ENCODE measurements around the gene DIO1. TPM values are rescaled to one million over a fixed set of nuclear protein-coding genes. Genes with fewer than 3 reads are reported as not detected.

The DIO1 gene
- total and polyA plus RNA-seq, 9 of the 15 experiments (the other 6 are each of a cell fraction or from before 2014, with no cell fraction given): not detected

DNA sequence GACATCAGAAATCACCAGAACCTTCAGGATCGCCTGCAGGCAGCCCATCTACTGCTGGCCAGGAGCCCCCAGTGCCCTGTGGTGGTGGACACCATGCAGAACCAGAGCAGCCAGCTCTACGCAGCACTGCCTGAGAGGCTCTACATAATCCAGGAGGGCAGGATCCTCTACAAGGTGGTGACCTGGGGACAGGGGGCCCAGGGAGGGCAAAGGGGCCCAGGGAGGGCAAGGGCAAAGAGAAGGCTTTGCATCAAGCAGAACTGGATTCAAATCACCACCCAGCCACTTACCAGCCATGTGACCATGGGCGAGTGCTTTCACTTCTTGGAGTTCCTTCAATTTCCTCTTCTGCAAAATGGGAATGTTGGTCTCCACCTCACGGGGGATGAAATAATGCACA is 12.1 kb downstream of the DIO1 start (continued):
- TF ChIP-seq, protein P1, sequence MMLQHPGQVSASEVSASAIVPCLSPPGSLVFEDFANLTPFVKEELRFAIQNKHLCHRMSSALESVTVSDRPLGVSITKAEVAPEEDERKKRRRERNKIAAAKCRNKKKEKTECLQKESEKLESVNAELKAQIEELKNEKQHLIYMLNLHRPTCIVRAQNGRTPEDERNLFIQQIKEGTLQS (IDR thresholded peaks at IDR 0.05): no peak
- TF ChIP-seq, protein P1 (CRISPR knock-in tag; conservative IDR thresholded peaks at IDR 0.05): no peak
- no peak for TF ChIP-seq KAT8 (IDR thresholded peaks at IDR 0.05; ENCODE audit: low read depth)
- no peak for TF ChIP-seq SAFB (IDR thresholded peaks at IDR 0.05; ENCODE audit: borderline replicate concordance, low read depth, low read length)

DNA sequence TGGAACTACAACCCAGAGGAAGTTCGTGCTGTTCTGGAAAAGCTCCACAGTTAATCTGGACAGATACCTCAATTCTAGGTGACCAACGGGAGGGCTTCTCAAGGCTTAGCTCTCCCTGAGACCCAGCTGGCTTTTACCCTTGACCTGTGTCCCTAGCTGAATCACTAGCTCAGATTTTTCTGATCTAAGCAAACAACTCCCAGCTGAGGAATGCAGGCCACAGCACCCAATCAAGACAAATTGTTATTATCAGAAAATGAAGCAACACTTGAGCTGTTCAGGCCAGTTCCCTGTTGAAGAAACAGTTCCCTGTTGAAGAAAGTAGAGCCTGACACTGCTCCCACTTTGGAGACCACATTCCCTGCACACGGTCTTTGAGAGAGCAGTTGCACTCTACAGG is 16.0 kb downstream of the DIO1 start:
- no peak overlapping the region for H3K4me2 ChIP-seq (ENCODE audit: insufficient read depth, low read length)
- in situ Hi-C loops (cut with MboI) (no loop called here), intact Hi-C loops (cut with micrococcal nuclease) (no loop called here)
- ChIA-PET POLR2A (interaction anchor here (0.6 to 2.1 kb wide), 6 partner anchors 9 to 30 kb away, joined by 3 to 11 read pairs (median 4); partner anchors contain the start of gene DIO1), CTCF (ENCODE audit: low intra/inter-chr PET ratio) (no interaction called here)
- no peaks in the 10 kb centered on the region for H3K9me3 ChIP-seq (replicated peaks; ENCODE audit: control insufficient read depth, insufficient read depth, low read depth, low read length)
- TF ChIP-seq, protein P2, sequence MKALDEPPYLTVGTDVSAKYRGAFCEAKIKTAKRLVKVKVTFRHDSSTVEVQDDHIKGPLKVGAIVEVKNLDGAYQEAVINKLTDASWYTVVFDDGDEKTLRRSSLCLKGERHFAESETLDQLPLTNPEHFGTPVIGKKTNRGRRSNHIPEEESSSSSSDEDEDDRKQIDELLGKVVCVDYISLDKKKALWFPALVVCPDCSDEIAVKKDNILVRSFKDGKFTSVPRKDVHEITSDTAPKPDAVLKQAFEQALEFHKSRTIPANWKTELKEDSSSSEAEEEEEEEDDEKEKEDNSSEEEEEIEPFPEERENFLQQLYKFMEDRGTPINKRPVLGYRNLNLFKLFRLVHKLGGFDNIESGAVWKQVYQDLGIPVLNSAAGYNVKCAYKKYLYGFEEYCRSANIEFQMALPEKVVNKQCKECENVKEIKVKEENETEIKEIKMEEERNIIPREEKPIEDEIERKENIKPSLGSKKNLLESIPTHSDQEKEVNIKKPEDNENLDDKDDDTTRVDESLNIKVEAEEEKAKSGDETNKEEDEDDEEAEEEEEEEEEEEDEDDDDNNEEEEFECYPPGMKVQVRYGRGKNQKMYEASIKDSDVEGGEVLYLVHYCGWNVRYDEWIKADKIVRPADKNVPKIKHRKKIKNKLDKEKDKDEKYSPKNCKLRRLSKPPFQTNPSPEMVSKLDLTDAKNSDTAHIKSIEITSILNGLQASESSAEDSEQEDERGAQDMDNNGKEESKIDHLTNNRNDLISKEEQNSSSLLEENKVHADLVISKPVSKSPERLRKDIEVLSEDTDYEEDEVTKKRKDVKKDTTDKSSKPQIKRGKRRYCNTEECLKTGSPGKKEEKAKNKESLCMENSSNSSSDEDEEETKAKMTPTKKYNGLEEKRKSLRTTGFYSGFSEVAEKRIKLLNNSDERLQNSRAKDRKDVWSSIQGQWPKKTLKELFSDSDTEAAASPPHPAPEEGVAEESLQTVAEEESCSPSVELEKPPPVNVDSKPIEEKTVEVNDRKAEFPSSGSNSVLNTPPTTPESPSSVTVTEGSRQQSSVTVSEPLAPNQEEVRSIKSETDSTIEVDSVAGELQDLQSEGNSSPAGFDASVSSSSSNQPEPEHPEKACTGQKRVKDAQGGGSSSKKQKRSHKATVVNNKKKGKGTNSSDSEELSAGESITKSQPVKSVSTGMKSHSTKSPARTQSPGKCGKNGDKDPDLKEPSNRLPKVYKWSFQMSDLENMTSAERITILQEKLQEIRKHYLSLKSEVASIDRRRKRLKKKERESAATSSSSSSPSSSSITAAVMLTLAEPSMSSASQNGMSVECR (CRISPR knock-in tag; IDR thresholded peaks at IDR 0.05): no peak
- TF ChIP-seq KDM1A (IDR thresholded peaks at IDR 0.05): peak; percentile 41 to 44; a peak in 1 of 4 replicates
- TF ChIP-seq, protein P3, sequence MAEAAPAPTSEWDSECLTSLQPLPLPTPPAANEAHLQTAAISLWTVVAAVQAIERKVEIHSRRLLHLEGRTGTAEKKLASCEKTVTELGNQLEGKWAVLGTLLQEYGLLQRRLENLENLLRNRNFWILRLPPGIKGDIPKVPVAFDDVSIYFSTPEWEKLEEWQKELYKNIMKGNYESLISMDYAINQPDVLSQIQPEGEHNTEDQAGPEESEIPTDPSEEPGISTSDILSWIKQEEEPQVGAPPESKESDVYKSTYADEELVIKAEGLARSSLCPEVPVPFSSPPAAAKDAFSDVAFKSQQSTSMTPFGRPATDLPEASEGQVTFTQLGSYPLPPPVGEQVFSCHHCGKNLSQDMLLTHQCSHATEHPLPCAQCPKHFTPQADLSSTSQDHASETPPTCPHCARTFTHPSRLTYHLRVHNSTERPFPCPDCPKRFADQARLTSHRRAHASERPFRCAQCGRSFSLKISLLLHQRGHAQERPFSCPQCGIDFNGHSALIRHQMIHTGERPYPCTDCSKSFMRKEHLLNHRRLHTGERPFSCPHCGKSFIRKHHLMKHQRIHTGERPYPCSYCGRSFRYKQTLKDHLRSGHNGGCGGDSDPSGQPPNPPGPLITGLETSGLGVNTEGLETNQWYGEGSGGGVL (CRISPR knock-in tag; IDR thresholded peaks at IDR 0.05): no peak
- no peak for TF ChIP-seq NFYB (IDR thresholded peaks at IDR 0.05; ENCODE audit: extremely low read depth, insufficient read length)
- peaks cover 18% of the 10 kb centered on the region; the same call in 1 of the 3 replicates for H3K36me3 ChIP-seq (ENCODE audit: control insufficient read depth, insufficient read depth, low read length)
- 41% methylated on average over 3 of the region's 3 CpGs for WGBS (ENCODE audit: insufficient coverage, low coverage, missing lambda C conversion rate)
- no peak overlapping the region for H3K9ac ChIP-seq (ENCODE audit: insufficient read depth in 1 of 2, low read depth in 2 of 2, low read length in 2 of 2)
- no peaks in the 10 kb centered on the region for H3K79me2 ChIP-seq (ENCODE audit: control insufficient read depth, insufficient read depth, low read length)
- no peak overlapping the region for H2AFZ ChIP-seq (ENCODE audit: low read depth, low read length)
- FAIRE-seq: no peak
- no TSS peak for BruUV-seq (replicated peaks)
- no peak for ATAC-seq
- no peak overlapping the region for H3K27ac ChIP-seq (ENCODE audit: extremely low read depth, low read depth, low read length)
- H3K4me1 ChIP-seq (replicated peaks in 1 of 2; ENCODE audit: control insufficient read depth in 2 of 2, insufficient read depth in 2 of 2, low read length in 2 of 2): no peaks in the 10 kb centered on the region; a peak in 1 of 5 replicates
- H3K4me3 ChIP-seq: no peak overlapping the region
- no peak for DNase-seq (ENCODE audit: extremely low read depth in 1 of 4, low spot score in 3 of 4)
- peaks cover 6% of the 10 kb centered on the region for H3K9me1 ChIP-seq (ENCODE audit: control insufficient read depth, insufficient read depth, low read length)
- 0 out of 2 replicates have a peak, but pooled peaks cover 4% of the 10 kb centered on the region for H4K20me1 ChIP-seq (replicated peaks; ENCODE audit: control insufficient read depth, insufficient read depth, low read length)
- no peaks in the 10 kb centered on the region for H3K27me3 ChIP-seq (ENCODE audit: control insufficient read depth in 2 of 2, insufficient read depth in 2 of 2, low read length in 2 of 2)
